GM19193 (cell line): ENCODE results near the gene FRMD4A.

Experiments used
- POLR2A ChIP-seq: IDR thresholded peaks from 4 replicates; pipeline ENCODE4 v1.6.1; 2011; ENCODE audit not compliant: insufficient read depth, insufficient read length; ENCODE audit errors: extremely low read depth

FRMD4A gene

GRCh38 chr10:14200698-14201544, 129.8 kb downstream of the FRMD4A start:
- TF ChIP-seq POLR2A: no peak

- TF ChIP-seq POLR2A: no peak
These were observed 132.6 kb downstream of the FRMD4A start for GRCh38 chr10:14198078-14198477.

GRCh38 chr10:14196113-14196512, 134.6 kb downstream of the FRMD4A start:
- TF ChIP-seq POLR2A: no peak

GRCh38 chr10:14195433-14195832, 135.3 kb downstream of the FRMD4A start:
- no peak for TF ChIP-seq POLR2A

- no peak for TF ChIP-seq POLR2A
These were observed 138.0 kb downstream of the FRMD4A start for GRCh38 chr10:14192746-14193145.

GRCh38 chr10:14191871-14192270, 138.9 kb downstream of the FRMD4A start:
- TF ChIP-seq POLR2A: no peak

GRCh38 chr10:14191407-14191806, 139.3 kb downstream of the FRMD4A start:
- TF ChIP-seq POLR2A: no peak

- no peak for TF ChIP-seq POLR2A
These were observed 140.0 kb downstream of the FRMD4A start for GRCh38 chr10:14190702-14191101.

- no peak for TF ChIP-seq POLR2A
These were observed 144.5 kb downstream of the FRMD4A start for GRCh38 chr10:14186245-14186644.

GRCh38 chr10:14185316-14186045, 145.2 kb downstream of the FRMD4A start:
- TF ChIP-seq POLR2A: peak; percentile 98

- no peak for TF ChIP-seq POLR2A
These were observed 145.8 kb downstream of the FRMD4A start for GRCh38 chr10:14184841-14185315.

- TF ChIP-seq POLR2A: no peak
These were observed 147.9 kb downstream of the FRMD4A start for GRCh38 chr10:14182781-14183180.

GRCh38 chr10:14181567-14181936, 149.2 kb downstream of the FRMD4A start:
- TF ChIP-seq POLR2A: no peak

GRCh38 chr10:14180911-14181566, 149.7 kb downstream of the FRMD4A start:
- no peak for TF ChIP-seq POLR2A

- no peak for TF ChIP-seq POLR2A
These were observed 151.5 kb downstream of the FRMD4A start for GRCh38 chr10:14179251-14179650.
